ENCODE results near the gene TACR2.

The TACR2 gene

GRCh38 chr10:69449841-69450240 is 33.1 kb upstream of the TACR2 start:
- no peak for DNase-seq

GRCh38 chr10:69446650-69447151 is 30.0 kb upstream of the TACR2 start:
- no peak for DNase-seq

- DNase-seq, result no peak
These were observed 29.5 kb upstream of the TACR2 start for GRCh38 chr10:69446229-69446628.

- no peak for DNase-seq
These were observed 28.3 kb upstream of the TACR2 start for GRCh38 chr10:69445041-69445440.

GRCh38 chr10:69443354-69443753 is 26.6 kb upstream of the TACR2 start:
- no peak for DNase-seq

- DNase-seq, result no peak
These were observed 23.2 kb upstream of the TACR2 start for GRCh38 chr10:69439813-69440506.

GRCh38 chr10:69439350-69439739 is 22.6 kb upstream of the TACR2 start:
- DNase-seq, result no peak

GRCh38 chr10:69438536-69439349 is 22.0 kb upstream of the TACR2 start:
- DNase-seq, result no peak

- DNase-seq, result no peak
These were observed 20.9 kb upstream of the TACR2 start for GRCh38 chr10:69437321-69438259.

- DNase-seq, result no peak
These were observed 19.3 kb upstream of the TACR2 start for GRCh38 chr10:69435966-69436520.

- DNase-seq, result no peak
These were observed 18.2 kb upstream of the TACR2 start for GRCh38 chr10:69434926-69435325.

- no peak for DNase-seq
These were observed 17.5 kb upstream of the TACR2 start for GRCh38 chr10:69434169-69434568.

- DNase-seq, result no peak
These were observed 11.4 kb upstream of the TACR2 start for GRCh38 chr10:69428165-69428564.

- no peak for DNase-seq
These were observed 9.6 kb upstream of the TACR2 start for GRCh38 chr10:69426376-69426727.

- DNase-seq, result no peak
These were observed 9.0 kb upstream of the TACR2 start for GRCh38 chr10:69425511-69426298.

- DNase-seq, result no peak
These were observed 8.3 kb upstream of the TACR2 start for GRCh38 chr10:69425041-69425440.

- no peak for DNase-seq
These were observed 6.0 kb upstream of the TACR2 start for GRCh38 chr10:69422676-69423075.

GRCh38 chr10:69421611-69422308 is 5.0 kb upstream of the TACR2 start:
- no peak for DNase-seq

GRCh38 chr10:69419744-69420126 is 3.0 kb upstream of the TACR2 start:
- no peak for DNase-seq

- no peak for DNase-seq
These were observed 2.5 kb upstream of the TACR2 start for GRCh38 chr10:69419096-69419743.

All from cortex of kidney (tissue), 1 donor.